HepG2 (cell line): Measurements from ENCODE around the gene SOST. TPM values are rescaled to one million over a fixed set of nuclear protein-coding genes. Genes with fewer than 3 reads are reported as not detected.

Source experiments
- BRCA1 ChIP-seq: sonication (generic); formaldehyde crosslinking; IDR thresholded peaks from 2 replicates; pipeline ENCODE4 v1.4.0; 2020; ENCODE audit warnings: missing genetic modification reagents
- CSRNP1 ChIP-seq: sonication (generic); formaldehyde crosslinking; IDR thresholded peaks from 2 replicates; pipeline ENCODE4 v1.8.1; 2023; ENCODE audit warnings: mild to moderate bottlenecking, missing genetic modification reagents
- HDAC6 ChIP-seq: fragments of 200-600 bp; sonication (generic); IDR thresholded peaks from 2 replicates; pipeline ENCODE4 v1.7.0; 2017; ENCODE audit warnings: mild to moderate bottlenecking, antibody characterized with exemption, low read length, low read depth
- MXD3 ChIP-seq: IDR thresholded peaks from 2 replicates; pipeline ENCODE4 v1.6.1; 2016; ENCODE audit warnings: mild to moderate bottlenecking, missing biosample characterization, missing genetic modification reagents
- MZF1 ChIP-seq: sonication (generic); formaldehyde crosslinking; IDR thresholded peaks from 2 replicates; pipeline ENCODE4 v1.8.1; 2023; ENCODE audit warnings: mild to moderate bottlenecking, missing genetic modification reagents, borderline replicate concordance
- NFKB2 ChIP-seq: sonication (generic); formaldehyde crosslinking; IDR thresholded peaks from 2 replicates; pipeline ENCODE4 v1.4.0; 2020; ENCODE audit warnings: missing genetic modification reagents, borderline replicate concordance
- PHF20 ChIP-seq: sonication (generic); formaldehyde crosslinking; IDR thresholded peaks from 2 replicates; pipeline ENCODE4 v1.5.0; 2020; ENCODE audit warnings: mild to moderate bottlenecking, missing genetic modification reagents
- PHF21A ChIP-seq: sonication (generic); formaldehyde crosslinking; IDR thresholded peaks from 2 replicates; pipeline ENCODE4 v1.5.0; 2020; ENCODE audit warnings: mild to moderate bottlenecking, missing genetic modification reagents
- RBM39 ChIP-seq: fragments of 200-400 bp; formaldehyde crosslinking; IDR thresholded peaks from one replicate; pipeline ENCODE4 v1.6.1; 2018; ENCODE audit warnings: antibody characterized with exemption, mild to moderate bottlenecking, low read depth, low read length; ENCODE audit not compliant: poor library complexity, severe bottlenecking
- TSC22D2 ChIP-seq: sonication (generic); formaldehyde crosslinking; IDR thresholded peaks from 2 replicates; pipeline ENCODE4 v1.5.1; 2020; ENCODE audit warnings: missing genetic modification reagents, mild to moderate bottlenecking, borderline replicate concordance
- ZBTB40 ChIP-seq, 2 experiments: fragments of 450-650 bp in 1 of 2; sonication (generic) in 1 of 2; formaldehyde crosslinking in 1 of 2; IDR thresholded peaks; 2 replicates each; pipeline versions ENCODE4 v1.6.1 to v1.8.0; 2016 to 2022; ENCODE audit warnings: antibody characterized with exemption in 1 of 2, mild to moderate bottlenecking in 1 of 2, missing genetic modification reagents in 1 of 2
- ZNF101 ChIP-seq: sonication (generic); formaldehyde crosslinking; IDR thresholded peaks from 2 replicates; pipeline ENCODE4 v1.4.0; 2020; ENCODE audit warnings: mild to moderate bottlenecking, low read depth, missing genetic modification reagents, borderline replicate concordance
- ZNF17 ChIP-seq: sonication (generic); formaldehyde crosslinking; IDR thresholded peaks from 2 replicates; pipeline ENCODE4 v1.5.0; 2020; ENCODE audit warnings: mild to moderate bottlenecking, missing genetic modification reagents
- ZNF256 ChIP-seq: sonication (generic); formaldehyde crosslinking; conservative IDR thresholded peaks from 2 replicates; pipeline ENCODE4 v1.4.0; 2020; ENCODE audit warnings: missing genetic modification reagents
- ZNF260 ChIP-seq: sonication (generic); formaldehyde crosslinking; IDR thresholded peaks from 2 replicates; pipeline ENCODE4 v1.4.0; 2020; ENCODE audit warnings: missing genetic modification reagents, low read depth, mild to moderate bottlenecking, borderline replicate concordance
- ZNF713 ChIP-seq: sonication (generic); formaldehyde crosslinking; IDR thresholded peaks from 2 replicates; pipeline ENCODE4 v1.4.0; 2020; ENCODE audit warnings: mild to moderate bottlenecking, missing genetic modification reagents
- ZNF776 ChIP-seq: sonication (generic); formaldehyde crosslinking; IDR thresholded peaks from 2 replicates; pipeline ENCODE4 v1.4.0; 2020; ENCODE audit warnings: mild to moderate bottlenecking, missing genetic modification reagents
- polyA plus RNA-seq, 8 experiments: library from polyadenylated mRNA; depleted of rRNA in 3 of 8; stranded (reverse) in 7 of 8; unstranded in 1 of 8; fragments of >200 nt; fragmentation: Illumina TruSeq in 4 of 8; extraction: Trizol in 4 of 8; gene quantifications; 2 replicates each; pipeline versions ENCODE4 v1.2.1 to v1.2.3, GENCODE V29; 2011 to 2016; ENCODE audit warnings: low read depth in 4 of 8, missing spikeins in 1 of 8, mixed read lengths in 1 of 8; ENCODE audit not compliant: insufficient read depth in 1 of 8
- total RNA-seq, 5 experiments: library from RNA; depleted of rRNA; stranded (reverse); fragments of >200 nt; fragmentation: Illumina TruSeq; extraction: Trizol; gene quantifications; 2 replicates each; pipeline ENCODE4 v1.2.3, GENCODE V29; 2016; ENCODE audit warnings: low read depth in 1 of 5

SOST gene
- total and polyA plus RNA-seq, 2 of the 13 experiments (the other 11 are each of a cell fraction or from before 2014, with no cell fraction given): not detected

GRCh38 chr17:43772877-43773648, 14.5 kb upstream of the SOST start (continued):
- no peak for TF ChIP-seq CSRNP1 (CRISPR knock-in tag)
- TF ChIP-seq ZBTB40 (IDR thresholded peaks at IDR 0.05): no peak
- TF ChIP-seq ZBTB40 (CRISPR knock-in tag; IDR thresholded peaks at IDR 0.05): peak; percentile 58; the same call in 1 of the 2 replicates
- no peak for TF ChIP-seq BRCA1 (CRISPR knock-in tag)
- no peak for TF ChIP-seq ZNF17 (CRISPR knock-in tag)
- TF ChIP-seq ZNF101 (CRISPR knock-in tag): 0 out of 2 replicates have a peak, but pooled peaks have one; percentile 51
- no peak for TF ChIP-seq ZNF776
- no peak for TF ChIP-seq RBM39
- no peak for TF ChIP-seq PHF20 (CRISPR knock-in tag)
- TF ChIP-seq ZNF260 (CRISPR knock-in tag): no peak
- TF ChIP-seq HDAC6: no peak
- TF ChIP-seq ZNF713 (CRISPR knock-in tag): no peak
- no peak for TF ChIP-seq PHF21A (CRISPR knock-in tag)
- no peak for TF ChIP-seq MZF1 (CRISPR knock-in tag)
- TF ChIP-seq ZNF256: no peak
- TF ChIP-seq TSC22D2 (CRISPR knock-in tag): no peak
- TF ChIP-seq NFKB2 (CRISPR knock-in tag): 0 out of 2 replicates have a peak, but pooled peaks have one; percentile 63
- no peak for TF ChIP-seq MXD3 (CRISPR knock-in tag)
